HG02852 (cell line): ENCODE results near the gene PYGO2.

Experiments used
- ATAC-seq: cut with Tn5 transposase; IDR thresholded peaks from one replicate; pipeline ENCODE4 v1.9.1; 2021; ENCODE audit warnings: mild to moderate bottlenecking, moderate library complexity; ENCODE audit not compliant: unreplicated experiment

PYGO2 gene

GRCh38 chr1:154963643-154964042, 2.1 kb upstream of the PYGO2 start:
- ATAC-seq, result no peak

- ATAC-seq, result no peak
Measured at GRCh38 chr1:154962795-154963330, 1.3 kb upstream of the PYGO2 start.

GRCh38 chr1:154962156-154962749, 671 bp upstream of the PYGO2 start:
- ATAC-seq, result no peak

GRCh38 chr1:154960446-154961136, 991 bp downstream of the PYGO2 start:
- no peak for ATAC-seq

- no peak for ATAC-seq
Measured at GRCh38 chr1:154959426-154959780, 2.2 kb downstream of the PYGO2 start.

- no peak for ATAC-seq
Measured at GRCh38 chr1:154958681-154959425, 2.7 kb downstream of the PYGO2 start.

- no peak for ATAC-seq
Measured at GRCh38 chr1:154958036-154958435, 3.5 kb downstream of the PYGO2 start.

- no peak for ATAC-seq
Measured at GRCh38 chr1:154957091-154957657, 4.4 kb downstream of the PYGO2 start.

GRCh38 chr1:154956544-154956941, 5.0 kb downstream of the PYGO2 start:
- no peak for ATAC-seq

GRCh38 chr1:154955718-154956543, 5.7 kb downstream of the PYGO2 start, which contains the start of gene PBXIP1:
TSS of gene PBXIP1 (minus strand) at chr1:154956099. CDS start at chr1:154953721, 2,378 bp downstream.
- ATAC-seq, result peak; percentile 67

- peak; percentile 40 for ATAC-seq
Measured at GRCh38 chr1:154955039-154955717, 6.4 kb downstream of the PYGO2 start.

GRCh38 chr1:154954541-154954940, 7.0 kb downstream of the PYGO2 start:
- no peak for ATAC-seq

- no peak for ATAC-seq
Measured at GRCh38 chr1:154953611-154954038, 8.0 kb downstream of the PYGO2 start.

- ATAC-seq, result no peak
Measured at GRCh38 chr1:154952664-154953063, 8.9 kb downstream of the PYGO2 start.

- no peak for ATAC-seq
Measured at GRCh38 chr1:154951901-154952657, 9.5 kb downstream of the PYGO2 start.

GRCh38 chr1:154948079-154948478, 13.5 kb downstream of the PYGO2 start:
- no peak for ATAC-seq

GRCh38 chr1:154945962-154946850, 15.4 kb downstream of the PYGO2 start:
- no peak for ATAC-seq
